Common myeloid progenitor, CD34-positive (primary cell): Measurements from ENCODE around the gene EFNB2.

Source experiments
- CTCF ChIA-PET: fragments of 350-600 bp; sonication (Branson Sonifier 250); formaldehyde crosslinking; loops from one replicate; lab custom pipeline; 2021; ENCODE audit warnings: antibody characterized with exemption; lab: Charles Lee
- POLR2A ChIA-PET: fragments of 350-600 bp; sonication (Branson Sonifier 250); formaldehyde crosslinking; loops from one replicate; lab custom pipeline; 2021; ENCODE audit warnings: antibody characterized with exemption; lab: Charles Lee
- DNase-seq, 3 donors: peaks; one replicate each; pipeline versions ENCODE4 v3.0.0 to v3.0.0-alpha.2; 2013
- H3K27ac ChIP-seq, 2 experiments: 1 replicate in 1 of 2; 2 replicates in 1 of 2; pipeline ENCODE4 v1.7.0; 2013; ENCODE audit warnings: inconsistent platforms in 2 of 2, low read length in 2 of 2, mild to moderate bottlenecking in 2 of 2, low read depth in 1 of 2, moderate library complexity in 1 of 2; ENCODE audit not compliant: severe bottlenecking in 2 of 2, insufficient read depth in 1 of 2, poor library complexity in 1 of 2
- H3K27me3 ChIP-seq, 5 experiments: replicated peaks in 2 of 5; 1 replicate in 3 of 5; 2 replicates in 2 of 5; pipeline versions ENCODE4 v1.6.1 to v1.7.0; 2013; ENCODE audit warnings: low read length in 4 of 5, mild to moderate bottlenecking in 2 of 5, moderate library complexity in 2 of 5, inconsistent platforms in 1 of 5; ENCODE audit not compliant: insufficient read depth in 5 of 5, control insufficient read depth in 4 of 5
- H3K36me3 ChIP-seq, 4 experiments: 1 replicate in 2 of 4; 2 replicates in 2 of 4; pipeline versions ENCODE4 v1.6.1 to v1.7.0; 2013; ENCODE audit warnings: low read length in 3 of 4, control low read depth in 1 of 4, mild to moderate bottlenecking in 1 of 4; ENCODE audit not compliant: control insufficient read depth in 4 of 4, insufficient read depth in 4 of 4
- H3K4me1 ChIP-seq, 4 experiments: 1 replicate in 3 of 4; 2 replicates in 1 of 4; pipeline versions ENCODE4 v1.6.1 to v1.7.1; 2013; ENCODE audit warnings: low read length in 3 of 4, mild to moderate bottlenecking in 3 of 4, control low read depth in 1 of 4, inconsistent platforms in 1 of 4, moderate library complexity in 1 of 4; ENCODE audit not compliant: control insufficient read depth in 4 of 4, insufficient read depth in 4 of 4; ENCODE audit errors: control extremely low read depth in 1 of 4
- H3K4me3 ChIP-seq, 7 experiments: 1 replicate in 4 of 7; 2 replicates in 3 of 7; pipeline versions ENCODE4 v1.5.1 to v1.7.0; 2013; ENCODE audit warnings: mild to moderate bottlenecking in 7 of 7, low read length in 6 of 7, moderate library complexity in 6 of 7, inconsistent platforms in 2 of 7, low read depth in 2 of 7, control low read depth in 1 of 7; ENCODE audit not compliant: insufficient read depth in 4 of 7, control insufficient read depth in 1 of 7; ENCODE audit errors: extremely low read depth in 1 of 7
- H3K9me3 ChIP-seq, 5 experiments: 1 replicate in 4 of 5; 2 replicates in 1 of 5; pipeline versions ENCODE4 v1.6.1 to v1.7.1; 2013; ENCODE audit warnings: low read length in 4 of 5, mild to moderate bottlenecking in 2 of 5, inconsistent platforms in 1 of 5, low read depth in 1 of 5, moderate library complexity in 1 of 5; ENCODE audit not compliant: control insufficient read depth in 4 of 5, insufficient read depth in 2 of 5; ENCODE audit errors: control extremely low read depth in 1 of 5
- WGBS: methylation state at CpG from one replicate; pipeline ENCODE4 v1.1.5; 2013; ENCODE audit not compliant: insufficient coverage; 5-methylcytosine and 5-hydroxymethylcytosine counted together

The EFNB2 gene

GRCh38 chr13:106486287-106486686 is 49.2 kb downstream of the EFNB2 start:
- Histone ChIP-seq H3K36me3 (no peaks in the 10 kb centered on the region), H3K4me3 (no peak overlapping the region), H3K27me3 (peaks cover 0 to 6% (median 0%) of the 10 kb centered on the region in 5 experiments), H3K9me3 (peaks cover 0 to 3% (median 0%) of the 10 kb centered on the region in 5 experiments), H3K4me1 (peaks cover 10 to 37% (median 15%) of the 10 kb centered on the region in 4 experiments), H3K27ac (no peak overlapping the region)
- WGBS: no CpG with 5 or more reads among the region's 2 CpGs
- ChIA-PET POLR2A (no interaction called here), CTCF (interaction anchor here (1.1 to 1.5 kb wide), 2 partner anchors 13 to 50 kb away, joined by 3 read pairs; no protein-coding TSS in a partner anchor)
- no peak for DNase-seq

- 0% methylated on average over 6 of the region's 12 CpGs for WGBS
- CTCF ChIA-PET: interaction anchor here (1.0 to 1.1 kb wide), 2 partner anchors 9 to 11 kb away, joined by 4 read pairs; no protein-coding TSS in a partner anchor
- Histone ChIP-seq H3K27ac (no peak overlapping the region), H3K36me3 (no peaks in the 10 kb centered on the region), H3K9me3 (peaks cover 0 to 3% (median 0%) of the 10 kb centered on the region in 5 experiments), H3K27me3 (peaks cover 0 to 6% (median 0%) of the 10 kb centered on the region in 5 experiments), H3K4me1 (peaks cover 13 to 35% (median 18%) of the 10 kb centered on the region in 4 experiments), H3K4me3 (peak overlapping the region in 5 of 7 experiments; percentile 25 to 63 (median 47))
- POLR2A ChIA-PET: interaction anchor here (0.6 kb wide), 1 partner anchor 1511 kb away, joined by 6 read pairs; no protein-coding TSS in a partner anchor
- DNase-seq: peak; percentile 58 to 78 (median 68)
Observed at GRCh38 chr13:106484537-106485193, 50.8 kb downstream of the EFNB2 start.

GRCh38 chr13:106484084-106484483 is 51.4 kb downstream of the EFNB2 start:
- Histone ChIP-seq H3K36me3 (no peaks in the 10 kb centered on the region), H3K27ac (no peak overlapping the region), H3K4me1 (peaks cover 13 to 35% (median 18%) of the 10 kb centered on the region in 4 experiments), H3K27me3 (peaks cover 0 to 6% (median 0%) of the 10 kb centered on the region in 5 experiments), H3K4me3 (peak overlapping the region in 2 of 7 experiments; percentile 47 to 50), H3K9me3 (peaks cover 0 to 3% (median 0%) of the 10 kb centered on the region in 5 experiments)
- DNase-seq: no peak
- 97% methylated on average over 8 of the region's 9 CpGs for WGBS
- ChIA-PET POLR2A (interaction anchor here (0.6 kb wide), 1 partner anchor 1510 kb away, joined by 6 read pairs; no protein-coding TSS in a partner anchor), CTCF (no interaction called here)

GRCh38 chr13:106481919-106482318 is 53.5 kb downstream of the EFNB2 start:
- Histone ChIP-seq H3K36me3 (no peaks in the 10 kb centered on the region), H3K4me3 (no peak overlapping the region), H3K9me3 (peaks cover 0 to 3% (median 0%) of the 10 kb centered on the region in 5 experiments), H3K4me1 (peaks cover 13 to 35% (median 18%) of the 10 kb centered on the region in 4 experiments), H3K27me3 (no peaks in the 10 kb centered on the region), H3K27ac (no peak overlapping the region)
- 96% methylated on average over 4 of the region's 4 CpGs for WGBS
- ChIA-PET POLR2A (no interaction called here), CTCF (interaction anchor here (1.3 kb wide), 1 partner anchor 16 kb away, joined by 5 read pairs; no protein-coding TSS in a partner anchor)
- DNase-seq: no peak

- ChIA-PET POLR2A (no interaction called here), CTCF (interaction anchor here (0.6 to 1.9 kb wide), 6 partner anchors 17 to 88 kb away, joined by 3 to 5 read pairs (median 3); partner anchors contain the start of gene EFNB2)
- peak in 2 of 3 donors; percentile 55 to 61 for DNase-seq
- Histone ChIP-seq H3K9me3 (peaks cover 0 to 3% (median 0%) of the 10 kb centered on the region in 5 experiments), H3K27ac (no peak overlapping the region), H3K4me3 (no peak overlapping the region), H3K4me1 (peaks cover 13 to 35% (median 18%) of the 10 kb centered on the region in 4 experiments), H3K36me3 (no peaks in the 10 kb centered on the region), H3K27me3 (no peaks in the 10 kb centered on the region)
- WGBS: 40% methylated on average over 3 of the region's 5 CpGs
Observed at GRCh38 chr13:106480351-106480910, 55.0 kb downstream of the EFNB2 start.

GRCh38 chr13:106479929-106480328 is 55.5 kb downstream of the EFNB2 start:
- no peak overlapping the region for H3K27ac ChIP-seq
- peak in 2 of 3 donors; percentile 21 to 31 for DNase-seq
- H3K4me3 ChIP-seq: no peak overlapping the region
- no peaks in the 10 kb centered on the region for H3K27me3 ChIP-seq
- H3K4me1 ChIP-seq: peaks cover 9 to 32% (median 17%) of the 10 kb centered on the region in 4 experiments
- 89% methylated on average over 12 of the region's 15 CpGs for WGBS
- peaks cover 0 to 3% (median 0%) of the 10 kb centered on the region in 5 experiments for H3K9me3 ChIP-seq
- CTCF ChIA-PET: interaction anchor here (0.7 to 1.9 kb wide), 6 partner anchors 13 to 87 kb away, joined by 3 to 5 read pairs (median 3); partner anchors contain the start of gene EFNB2
- POLR2A ChIA-PET: no interaction called here
- H3K36me3 ChIP-seq: no peaks in the 10 kb centered on the region
